Measurements from ENCODE around the gene ATP5PD.
"Not testable (repeated sequence)": the region's sequence is repeated elsewhere in the genome, so short reads cannot be mapped to it uniquely, and the experiment has no call there.

Gene ATP5PD

DNA sequence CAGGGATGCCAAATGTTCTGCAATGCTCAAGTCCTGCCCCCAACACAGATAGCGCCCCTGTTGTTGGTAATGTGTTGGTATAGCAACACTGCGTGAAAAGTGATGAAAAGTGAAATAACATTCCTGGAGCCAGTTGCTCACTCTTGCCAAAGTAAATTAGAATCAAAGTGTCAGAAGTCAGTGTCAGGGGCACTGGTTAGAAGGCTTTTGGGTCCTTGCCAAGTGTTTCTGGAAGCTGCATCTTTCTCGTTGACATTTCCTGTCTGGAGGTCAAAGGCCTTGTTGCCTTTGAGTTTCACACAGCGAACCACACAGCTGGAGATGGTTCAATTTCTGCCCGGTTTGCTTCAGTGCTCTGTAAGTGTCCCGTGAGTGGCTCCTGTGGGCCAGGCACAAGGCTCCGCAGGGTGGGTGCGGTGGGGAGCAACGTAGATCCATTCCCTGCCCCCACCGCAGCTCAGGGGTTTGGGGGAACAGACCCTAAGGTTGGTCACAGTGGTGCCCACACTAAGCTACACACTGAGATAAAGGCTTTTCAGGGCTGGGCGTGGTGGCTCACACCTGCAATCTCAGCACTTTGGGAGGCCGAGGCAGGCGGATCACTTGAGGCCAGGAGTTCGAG is 37.4 kb upstream of the ATP5PD start:
- Histone ChIP-seq H2AFZ (ENCODE audit: low read depth, low read length) (no peak overlapping the region), H3K4me1 (ENCODE audit: insufficient read depth, low read length) (peaks cover 7% of the 10 kb centered on the region), H3K27me3 (ENCODE audit: insufficient read depth, low read length) (no peaks in the 10 kb centered on the region), H3K9me3 (ENCODE audit: low read length) (no peaks in the 10 kb centered on the region), H3K4me3 (ENCODE audit: low read length) (no peak overlapping the region), H3K36me3 (ENCODE audit: insufficient read depth, low read length) (no peaks in the 10 kb centered on the region)

DNA sequence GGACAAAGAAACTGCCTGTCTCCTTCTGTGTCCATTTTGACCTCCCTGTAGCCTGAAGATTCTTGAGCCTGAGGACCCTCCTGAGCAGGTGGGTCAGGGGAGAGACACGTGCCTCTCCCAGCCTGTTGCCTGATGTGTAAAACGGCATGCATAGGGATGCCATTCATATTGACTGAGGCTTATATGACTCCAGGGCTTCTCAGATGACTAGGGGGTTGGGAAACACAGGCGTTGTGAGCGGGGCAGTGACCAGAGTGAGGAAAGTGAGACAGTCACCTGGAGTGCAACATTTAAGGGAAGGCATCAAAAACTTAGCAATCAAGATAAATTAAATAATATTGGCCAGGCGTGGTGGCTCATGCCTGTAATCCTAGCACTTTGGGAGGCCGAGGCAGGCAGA is 35.9 kb upstream of the ATP5PD start:
- no peak overlapping the region for H3K4me3 ChIP-seq (ENCODE audit: low read length)
- no peaks in the 10 kb centered on the region for H3K9me3 ChIP-seq (ENCODE audit: low read length)

DNA sequence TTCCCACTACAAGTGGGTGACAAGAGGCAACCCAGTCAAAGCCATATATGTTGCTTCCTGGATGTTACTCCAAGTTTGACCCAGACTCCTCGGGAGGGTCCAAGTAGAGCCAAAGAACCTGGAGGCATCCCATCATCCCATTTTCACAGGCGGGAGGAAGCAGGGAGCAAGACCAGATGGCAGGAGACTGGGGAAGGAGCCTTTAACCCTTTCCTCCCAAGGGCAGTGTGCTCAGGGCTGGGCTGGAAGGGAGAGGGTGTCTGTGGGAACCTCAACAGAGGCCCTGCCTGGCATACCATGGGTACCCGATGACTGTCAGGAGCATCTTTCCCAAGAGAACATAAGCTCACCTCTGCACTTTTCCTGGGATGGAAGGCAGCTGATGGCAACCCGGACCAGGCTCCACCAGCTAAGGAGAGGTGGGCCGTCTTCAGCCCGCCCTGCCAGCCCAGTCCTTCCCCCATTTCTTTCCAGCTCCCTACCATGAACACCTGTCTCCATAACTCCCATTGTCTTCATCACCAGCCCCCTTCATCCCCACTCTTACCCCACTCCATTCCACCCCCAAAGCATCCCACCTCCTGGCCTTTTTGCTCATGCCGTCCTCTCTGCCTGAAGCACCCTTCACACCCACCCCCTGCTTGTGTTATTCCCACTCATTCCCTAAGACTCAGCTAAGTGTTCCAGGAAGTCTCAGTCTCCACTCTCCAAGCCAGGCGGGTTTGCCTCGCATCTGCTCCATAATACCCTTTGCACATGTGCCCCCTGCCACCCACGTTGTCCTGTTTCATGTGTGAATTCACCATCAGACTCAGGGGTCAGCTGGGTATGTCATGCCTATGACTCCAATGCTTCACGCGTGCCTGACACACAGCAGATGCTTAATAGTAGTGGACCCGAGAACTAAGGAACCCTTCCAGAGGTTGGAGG is 35.1 kb upstream of the ATP5PD start:
- no peaks in the 10 kb centered on the region for H3K9me3 ChIP-seq (ENCODE audit: low read length)
- H3K4me1 ChIP-seq (ENCODE audit: insufficient read depth, low read length): no peaks in the 10 kb centered on the region
- H3K27me3 ChIP-seq (ENCODE audit: insufficient read depth, low read length): no peaks in the 10 kb centered on the region
- no peaks in the 10 kb centered on the region for H3K36me3 ChIP-seq (ENCODE audit: insufficient read depth, low read length)
- no peak overlapping the region for H3K4me3 ChIP-seq (ENCODE audit: low read length)
- no peak overlapping the region for H2AFZ ChIP-seq (ENCODE audit: low read depth, low read length)

More for the DNA sequence above, 35.9 kb upstream of the ATP5PD start:
- Histone ChIP-seq H3K4me1 (ENCODE audit: insufficient read depth, low read length) (no peaks in the 10 kb centered on the region), H3K36me3 (ENCODE audit: insufficient read depth, low read length) (no peaks in the 10 kb centered on the region), H2AFZ (ENCODE audit: low read depth, low read length) (no peak overlapping the region), H3K27me3 (ENCODE audit: insufficient read depth, low read length) (no peaks in the 10 kb centered on the region)

DNA sequence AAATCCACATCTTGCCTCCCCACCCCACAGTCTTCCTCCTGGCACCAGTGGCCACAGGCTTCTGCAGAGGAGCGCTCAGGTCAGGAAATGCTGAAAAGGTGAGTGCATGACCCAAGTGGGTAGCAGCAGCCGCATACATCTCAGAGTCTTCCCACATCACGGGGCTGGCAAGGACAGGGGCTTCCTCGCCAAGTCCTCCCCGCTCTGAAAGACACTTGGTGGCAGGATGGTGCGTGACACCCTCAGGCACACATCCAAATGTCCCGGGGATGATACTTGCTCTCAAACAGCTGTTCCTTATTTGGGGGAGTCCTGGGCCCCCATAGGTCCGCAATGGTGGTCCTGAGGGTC is 32.2 kb upstream of the ATP5PD start:
- Histone ChIP-seq H2AFZ (ENCODE audit: low read depth, low read length) (no peak overlapping the region), H3K36me3 (ENCODE audit: insufficient read depth, low read length) (no peaks in the 10 kb centered on the region), H3K4me3 (ENCODE audit: low read length) (no peak overlapping the region), H3K4me1 (ENCODE audit: insufficient read depth, low read length) (no peaks in the 10 kb centered on the region), H3K27me3 (ENCODE audit: insufficient read depth, low read length) (no peaks in the 10 kb centered on the region), H3K9me3 (ENCODE audit: low read length) (no peaks in the 10 kb centered on the region)

GRCh38 chr17:75078284-75079022 is 31.7 kb upstream of the ATP5PD start:
- H3K4me1 ChIP-seq (ENCODE audit: insufficient read depth, low read length): no peaks in the 10 kb centered on the region
- H3K36me3 ChIP-seq (ENCODE audit: insufficient read depth, low read length): no peaks in the 10 kb centered on the region
- no peaks in the 10 kb centered on the region for H3K9me3 ChIP-seq (ENCODE audit: low read length)
- H2AFZ ChIP-seq (ENCODE audit: low read depth, low read length): no peak overlapping the region
- no peak overlapping the region for H3K4me3 ChIP-seq (ENCODE audit: low read length)
- no peaks in the 10 kb centered on the region for H3K27me3 ChIP-seq (ENCODE audit: insufficient read depth, low read length)

DNA sequence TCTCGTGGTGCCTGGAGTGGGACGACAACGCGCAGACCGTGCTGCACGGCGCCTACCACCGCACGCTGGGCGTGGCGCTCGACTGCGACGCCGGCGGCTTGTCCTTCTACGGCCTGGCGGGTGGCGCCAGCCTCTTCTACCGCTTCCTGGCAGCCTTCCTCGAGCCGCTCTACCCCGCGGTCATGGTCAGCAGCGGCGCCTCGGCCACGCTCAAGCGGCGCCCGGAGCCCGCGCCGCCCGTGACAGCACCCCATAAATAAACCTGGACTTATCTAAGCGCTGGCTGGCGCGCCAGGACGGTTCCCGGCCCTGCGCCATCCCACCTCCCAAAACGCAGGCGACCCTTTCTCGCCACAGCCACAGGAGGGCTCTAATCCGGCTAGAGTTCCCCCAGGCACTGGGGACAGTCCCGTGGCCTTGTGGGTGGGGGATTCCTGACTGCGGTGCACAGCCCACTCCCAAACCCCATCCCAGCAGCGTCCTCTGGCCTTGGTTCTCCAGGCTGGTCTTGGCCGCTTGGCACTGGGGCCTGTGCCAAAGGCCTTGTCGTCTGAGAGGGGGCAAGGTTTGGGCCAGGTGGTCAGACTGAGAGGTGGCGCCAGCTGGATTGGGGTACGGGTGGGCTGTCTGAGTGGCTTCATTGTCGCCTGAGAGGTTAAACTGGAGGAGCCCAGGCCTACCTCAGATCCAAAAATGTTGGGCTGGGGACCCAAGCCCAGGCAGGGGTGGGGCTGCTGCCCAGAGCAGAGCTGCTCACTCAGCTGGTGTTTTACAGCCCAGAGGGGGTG is 30.9 kb upstream of the ATP5PD start:
- H3K36me3 ChIP-seq (ENCODE audit: insufficient read depth, low read length): no peaks in the 10 kb centered on the region
- H3K9me3 ChIP-seq (ENCODE audit: low read length): no peaks in the 10 kb centered on the region
- H3K4me3 ChIP-seq (ENCODE audit: low read length): no peak overlapping the region
- no peaks in the 10 kb centered on the region for H3K27me3 ChIP-seq (ENCODE audit: insufficient read depth, low read length)
- H2AFZ ChIP-seq (ENCODE audit: low read depth, low read length): no peak overlapping the region
- no peaks in the 10 kb centered on the region for H3K4me1 ChIP-seq (ENCODE audit: insufficient read depth, low read length)

- Histone ChIP-seq H2AFZ (ENCODE audit: low read depth, low read length) (no peak overlapping the region), H3K4me3 (ENCODE audit: low read length) (no peak overlapping the region), H3K27me3 (ENCODE audit: insufficient read depth, low read length) (no peaks in the 10 kb centered on the region), H3K36me3 (ENCODE audit: insufficient read depth, low read length) (no peaks in the 10 kb centered on the region), H3K4me1 (ENCODE audit: insufficient read depth, low read length) (no peaks in the 10 kb centered on the region), H3K9me3 (ENCODE audit: low read length) (no peaks in the 10 kb centered on the region)
Measured at GRCh38 chr17:75077072-75077495, 30.3 kb upstream of the ATP5PD start.

- Histone ChIP-seq H3K4me1 (ENCODE audit: insufficient read depth, low read length) (no peaks in the 10 kb centered on the region), H3K36me3 (ENCODE audit: insufficient read depth, low read length) (no peaks in the 10 kb centered on the region), H3K4me3 (ENCODE audit: low read length) (no peak overlapping the region), H2AFZ (ENCODE audit: low read depth, low read length) (no peak overlapping the region), H3K27me3 (ENCODE audit: insufficient read depth, low read length) (no peaks in the 10 kb centered on the region), H3K9me3 (ENCODE audit: low read length) (no peaks in the 10 kb centered on the region)
Measured at GRCh38 chr17:75075597-75076336, 29.0 kb upstream of the ATP5PD start.

DNA sequence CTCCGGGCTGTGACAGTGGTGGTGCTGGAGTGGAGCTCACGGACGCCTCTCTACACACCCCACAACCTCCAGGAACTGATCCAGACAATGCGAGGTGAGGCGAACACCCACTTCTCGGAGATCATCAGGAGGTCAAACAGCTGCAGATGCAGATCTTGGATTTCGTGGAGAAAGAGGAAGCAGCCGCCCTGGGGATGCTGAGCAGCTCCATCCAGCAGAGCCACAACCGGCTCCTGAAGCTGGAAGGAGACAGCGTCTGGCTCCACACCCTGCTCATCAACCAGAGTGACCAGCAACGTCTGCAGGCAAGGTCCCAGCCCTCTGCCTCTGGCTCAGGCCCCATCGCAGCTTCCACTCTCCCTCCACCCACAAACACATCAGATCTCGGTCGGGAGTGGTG is 27.8 kb upstream of the ATP5PD start:
- H3K4me1 ChIP-seq (ENCODE audit: insufficient read depth, low read length): no peaks in the 10 kb centered on the region
- no peaks in the 10 kb centered on the region for H3K9me3 ChIP-seq (ENCODE audit: low read length)
- no peaks in the 10 kb centered on the region for H3K27me3 ChIP-seq (ENCODE audit: insufficient read depth, low read length)
- no peak overlapping the region for H2AFZ ChIP-seq (ENCODE audit: low read depth, low read length)
- H3K4me3 ChIP-seq (ENCODE audit: low read length): no peak overlapping the region
- H3K36me3 ChIP-seq (ENCODE audit: insufficient read depth, low read length): no peaks in the 10 kb centered on the region

- Histone ChIP-seq H2AFZ (ENCODE audit: low read depth, low read length) (no peak overlapping the region), H3K27me3 (ENCODE audit: insufficient read depth, low read length) (no peaks in the 10 kb centered on the region), H3K9me3 (ENCODE audit: low read length) (no peaks in the 10 kb centered on the region), H3K4me1 (ENCODE audit: insufficient read depth, low read length) (no peaks in the 10 kb centered on the region), H3K36me3 (ENCODE audit: insufficient read depth, low read length) (no peaks in the 10 kb centered on the region), H3K4me3 (ENCODE audit: low read length) (no peak overlapping the region)
Measured at GRCh38 chr17:75073618-75074047, 26.9 kb upstream of the ATP5PD start.

DNA sequence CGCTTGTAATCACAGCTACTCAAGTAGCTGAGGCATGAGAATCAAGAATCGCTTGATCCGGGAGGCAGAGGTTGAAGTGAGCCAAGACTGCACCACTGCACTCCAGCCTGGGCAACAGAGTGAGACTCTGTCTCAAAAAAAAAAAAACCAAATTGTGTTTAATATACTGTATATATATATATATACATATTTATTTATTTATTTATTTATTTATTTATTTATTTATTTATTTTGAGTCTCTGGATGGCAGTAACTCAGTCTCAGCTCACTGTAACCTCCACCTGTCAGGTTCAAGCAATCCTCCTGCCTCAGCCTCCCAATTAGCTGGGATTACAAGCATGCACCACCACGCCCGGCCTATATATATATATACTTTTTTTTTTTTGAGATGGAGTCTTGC is 26.1 kb upstream of the ATP5PD start:
- H3K36me3 ChIP-seq (ENCODE audit: insufficient read depth, low read length); H3K4me1 ChIP-seq (ENCODE audit: insufficient read depth, low read length); H2AFZ ChIP-seq (ENCODE audit: low read depth, low read length); H3K27me3 ChIP-seq (ENCODE audit: insufficient read depth, low read length); H3K9me3 ChIP-seq (ENCODE audit: low read length); H3K4me3 ChIP-seq (ENCODE audit: low read length): not testable (repeated sequence)

DNA sequence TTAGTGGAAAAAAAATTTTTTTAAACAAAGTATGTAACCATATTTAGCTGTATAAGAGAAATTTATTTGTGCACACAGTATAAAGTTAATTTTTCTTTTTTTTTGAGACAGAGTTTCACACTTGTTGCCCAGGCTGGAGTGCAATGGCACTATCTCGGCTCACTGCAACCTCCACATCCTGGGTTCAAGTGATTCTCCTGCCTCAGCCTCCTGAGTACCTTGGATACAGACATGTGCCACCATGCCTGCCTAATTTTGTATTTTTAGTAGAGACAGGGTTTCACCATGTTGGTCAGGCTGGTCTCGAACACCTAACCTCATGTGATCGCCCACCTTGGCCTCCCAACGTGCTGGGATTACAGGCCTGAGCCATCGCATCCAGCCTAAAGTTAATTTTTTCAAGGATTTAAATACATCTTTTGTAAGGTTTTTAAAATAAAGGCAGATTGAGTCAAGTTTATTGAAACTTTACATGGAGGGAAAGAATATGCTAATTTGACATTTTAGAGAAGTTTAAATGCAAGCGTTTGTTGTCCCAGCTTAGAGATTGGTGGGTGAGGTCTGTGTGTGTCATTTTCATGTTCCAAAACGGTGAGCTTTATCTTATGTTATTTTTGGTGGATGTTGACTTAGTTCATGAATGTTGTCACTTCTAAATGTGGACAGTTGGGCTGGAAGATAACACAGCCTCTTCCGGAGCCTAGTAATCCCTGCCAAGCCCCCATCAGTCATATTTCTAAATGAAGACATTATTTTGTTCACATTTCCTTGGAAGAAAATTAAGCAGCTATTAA is 24.9 kb upstream of the ATP5PD start:
- H3K4me1 ChIP-seq (ENCODE audit: insufficient read depth, low read length); H3K4me3 ChIP-seq (ENCODE audit: low read length); H2AFZ ChIP-seq (ENCODE audit: low read depth, low read length); H3K9me3 ChIP-seq (ENCODE audit: low read length); H3K27me3 ChIP-seq (ENCODE audit: insufficient read depth, low read length); H3K36me3 ChIP-seq (ENCODE audit: insufficient read depth, low read length): not testable (repeated sequence)

Measured in neuron (in vitro differentiated cells).